HEK293 (cell line): Measurements from ENCODE around the gene NOC2L.

ENCODE experiments used
- GLIS1 ChIP-seq: fragments of 450-650 bp; formaldehyde crosslinking; IDR thresholded peaks from 2 replicates; pipeline ENCODE4 v1.5.1; 2016; ENCODE audit warnings: missing biosample characterization, missing genetic modification characterization
- INSM2 ChIP-seq: fragments of 450-650 bp; formaldehyde crosslinking; IDR thresholded peaks from 2 replicates; pipeline ENCODE4 v1.5.1; 2016; ENCODE audit warnings: missing biosample characterization, missing genetic modification characterization
- KLF1 ChIP-seq: fragments of 450-650 bp; formaldehyde crosslinking; IDR thresholded peaks from 2 replicates; pipeline ENCODE4 v1.5.1; 2016; ENCODE audit warnings: missing biosample characterization, missing genetic modification characterization
- MZF1 ChIP-seq: fragments of 450-650 bp; formaldehyde crosslinking; IDR thresholded peaks from 2 replicates; pipeline ENCODE4 v1.5.1; 2017; ENCODE audit warnings: missing biosample characterization, missing genetic modification characterization, borderline replicate concordance
- OSR2 ChIP-seq: fragments of 450-650 bp; formaldehyde crosslinking; IDR thresholded peaks from 2 replicates; pipeline ENCODE4 v1.5.1; 2016; ENCODE audit warnings: missing biosample characterization, missing genetic modification characterization
- PRDM10 ChIP-seq: fragments of 450-650 bp; formaldehyde crosslinking; IDR thresholded peaks from 2 replicates; pipeline ENCODE4 v1.5.1; 2016; ENCODE audit warnings: missing biosample characterization, missing genetic modification characterization
- PRDM4 ChIP-seq: fragments of 450-650 bp; formaldehyde crosslinking; IDR thresholded peaks from 2 replicates; pipeline ENCODE4 v1.5.1; 2017; ENCODE audit warnings: missing biosample characterization, missing genetic modification characterization
- SCRT2 ChIP-seq: fragments of 450-650 bp; formaldehyde crosslinking; IDR thresholded peaks from 2 replicates; pipeline ENCODE4 v1.5.1; 2016; ENCODE audit warnings: missing biosample characterization, missing genetic modification characterization
- ZBTB26 ChIP-seq: fragments of 450-650 bp; formaldehyde crosslinking; optimal IDR thresholded peaks from 2 replicates; pipeline ENCODE3; 2016; ENCODE audit warnings: missing biosample characterization, mild to moderate bottlenecking, missing genetic modification characterization
- ZBTB48 ChIP-seq: fragments of 450-650 bp; formaldehyde crosslinking; IDR thresholded peaks from 2 replicates; pipeline ENCODE4 v1.5.1; 2016; ENCODE audit warnings: missing biosample characterization, missing genetic modification characterization
- ZIC2 ChIP-seq: fragments of 450-650 bp; formaldehyde crosslinking; IDR thresholded peaks from 2 replicates; pipeline ENCODE4 v1.5.1; 2016; ENCODE audit warnings: missing biosample characterization, missing genetic modification characterization
- ZNF138 ChIP-seq: fragments of 450-650 bp; formaldehyde crosslinking; IDR thresholded peaks from 2 replicates; pipeline ENCODE4 v1.5.1; 2016; ENCODE audit warnings: missing biosample characterization, missing genetic modification characterization, borderline replicate concordance
- ZNF24 ChIP-seq: fragments of 450-650 bp; formaldehyde crosslinking; IDR thresholded peaks from 2 replicates; pipeline ENCODE4 v1.5.1; 2016; ENCODE audit warnings: missing biosample characterization, missing genetic modification characterization
- ZNF311 ChIP-seq: fragments of 450-650 bp; formaldehyde crosslinking; IDR thresholded peaks from 2 replicates; pipeline ENCODE4 v1.5.1; 2017; ENCODE audit warnings: missing biosample characterization, missing genetic modification characterization, borderline replicate concordance
- ZNF341 ChIP-seq: fragments of 450-650 bp; formaldehyde crosslinking; IDR thresholded peaks from 2 replicates; pipeline ENCODE4; 2016; ENCODE audit warnings: low read depth, missing biosample characterization, missing genetic modification characterization
- ZNF354C ChIP-seq: fragments of 450-650 bp; formaldehyde crosslinking; IDR thresholded peaks from 2 replicates; pipeline ENCODE4 v1.5.1; 2016; ENCODE audit warnings: missing biosample characterization, missing genetic modification characterization, low read depth, borderline replicate concordance
- ZNF398 ChIP-seq: fragments of 450-650 bp; formaldehyde crosslinking; IDR thresholded peaks from 2 replicates; pipeline ENCODE4 v1.5.1; 2017; ENCODE audit warnings: missing biosample characterization, missing genetic modification characterization
- ZNF501 ChIP-seq: fragments of 450-650 bp; formaldehyde crosslinking; IDR thresholded peaks from 2 replicates; pipeline ENCODE4 v1.5.1; 2016; ENCODE audit warnings: missing biosample characterization, missing genetic modification characterization
- ZNF513 ChIP-seq: fragments of 450-650 bp; IDR thresholded peaks from 2 replicates; pipeline ENCODE4 v1.5.1; 2018; ENCODE audit warnings: missing biosample characterization, missing genetic modification characterization
- ZNF596 ChIP-seq: fragments of 450-650 bp; IDR thresholded peaks from 2 replicates; pipeline ENCODE4 v1.5.0; 2018; ENCODE audit warnings: missing biosample characterization, mild to moderate bottlenecking, missing genetic modification characterization, moderate library complexity
- ZNF600 ChIP-seq: fragments of 450-650 bp; formaldehyde crosslinking; IDR thresholded peaks from 2 replicates; pipeline ENCODE4 v1.5.1; 2016; ENCODE audit warnings: missing biosample characterization, missing genetic modification characterization
- ZNF660 ChIP-seq: fragments of 450-650 bp; IDR thresholded peaks from 2 replicates; pipeline ENCODE4 v1.5.1; 2018; ENCODE audit warnings: missing biosample characterization, mild to moderate bottlenecking, missing genetic modification characterization
- ZNF692 ChIP-seq: fragments of 450-650 bp; formaldehyde crosslinking; IDR thresholded peaks from 2 replicates; pipeline ENCODE4 v1.5.1; 2016; ENCODE audit warnings: missing biosample characterization, missing genetic modification characterization

The NOC2L gene

GRCh38 chr1:921011-921837 lies 37.8 kb downstream of the NOC2L start (continued):
- TF ChIP-seq PRDM10 (tag by site-specific recombination): peak; percentile 66
- TF ChIP-seq GLIS1 (tag by site-specific recombination): peak; percentile 88
- TF ChIP-seq ZNF596: peak; percentile 64
- TF ChIP-seq SCRT2 (tag by site-specific recombination): peak; percentile 57; the same call in 1 of the 2 replicates
- TF ChIP-seq ZBTB48: peak; percentile 84
- peak; percentile 80 for TF ChIP-seq PRDM4 (tag by site-specific recombination)
- no peak for TF ChIP-seq ZNF513
- TF ChIP-seq ZBTB26 (tag by site-specific recombination): peak; percentile 48
- TF ChIP-seq ZNF24: peak; percentile 79; the same call in 1 of the 2 replicates
- no peak for TF ChIP-seq ZNF138
- TF ChIP-seq KLF1 (tag by site-specific recombination): peak; percentile 72
- TF ChIP-seq ZNF398 (tag by site-specific recombination): peak; percentile 74
- peak; percentile 32; the same call in 1 of the 2 replicates for TF ChIP-seq OSR2 (tag by site-specific recombination)
- TF ChIP-seq ZIC2 (tag by site-specific recombination): peak; percentile 87
- TF ChIP-seq ZNF341 (tag by site-specific recombination): peak; percentile 89
- TF ChIP-seq ZNF692 (tag by site-specific recombination): peak; percentile 95
- 0 out of 2 replicates have a peak, but pooled peaks have one; percentile 59 for TF ChIP-seq INSM2 (tag by site-specific recombination)
- no peak for TF ChIP-seq ZNF354C (tag by site-specific recombination)
- TF ChIP-seq ZNF600: peak; percentile 99
- TF ChIP-seq MZF1: peak; percentile 30; the same call in 1 of the 2 replicates
- peak; percentile 72; the same call in 1 of the 2 replicates for TF ChIP-seq ZNF501 (tag by site-specific recombination)
- TF ChIP-seq ZNF311 (tag by site-specific recombination): no peak
- TF ChIP-seq ZNF660 (tag by site-specific recombination): peak; percentile 95
